B cell (primary cell): ENCODE results near the gene SRRM2. TPM values are rescaled to one million over a fixed set of nuclear protein-coding genes. Genes with fewer than 3 reads are reported as not detected.

Experiments
- ATAC-seq: fragments of 200-7000 bp; cut with Tn5 transposase; one replicate; pipeline ENCODE4 v1.10.0; 2021; ENCODE audit warnings: low read depth, mild to moderate bottlenecking, moderate number of reproducible peaks, moderate library complexity
- CTCF ChIA-PET: fragments of 350-600 bp; sonication (Branson Sonifier 250); formaldehyde crosslinking; loops from one replicate; lab custom pipeline; 2021; ENCODE audit warnings: antibody characterized with exemption, inconsistent platforms; lab: Charles Lee
- POLR2A ChIA-PET: fragments of 350-600 bp; sonication (Branson Sonifier 250); formaldehyde crosslinking; loops from one replicate; lab custom pipeline; 2021; ENCODE audit warnings: antibody characterized with exemption; lab: Charles Lee
- DNase-seq: peaks from one replicate; pipeline ENCODE4 v3.0.0; 2013
- H2AFZ ChIP-seq: 2 replicates; pipeline ENCODE4 v1.6.1; 2012; ENCODE audit warnings: mild to moderate bottlenecking, low read depth, low read length; ENCODE audit not compliant: insufficient read depth, poor library complexity, severe bottlenecking
- H3K27ac ChIP-seq, 2 donors: 1 replicate in 1 of 2; 2 replicates in 1 of 2; pipeline ENCODE4 v1.5.1; 2012 to 2013; ENCODE audit warnings: low read length in 2 of 2, mild to moderate bottlenecking in 2 of 2, moderate library complexity in 1 of 2
- H3K27me3 ChIP-seq, 4 experiments: fragments of 200-600 bp in 1 of 4; sonication (generic) in 1 of 4; replicated peaks in 1 of 4; 1 replicate in 2 of 4; 2 replicates in 2 of 4; pipeline versions ENCODE4 v1.6.1 to v1.7.0; 2013 to 2016; ENCODE audit warnings: low read length in 3 of 4, mild to moderate bottlenecking in 2 of 4, mixed read lengths in 1 of 4, moderate library complexity in 1 of 4; ENCODE audit not compliant: insufficient read depth in 4 of 4, control insufficient read depth in 3 of 4; ENCODE audit errors: control extremely low read depth in 1 of 4
- H3K36me3 ChIP-seq, 2 experiments: replicated peaks in 1 of 2; 1 replicate in 1 of 2; 2 replicates in 1 of 2; pipeline versions ENCODE4 v1.6.1 to v1.7.1; 2013; ENCODE audit warnings: low read length in 1 of 2; ENCODE audit not compliant: insufficient read depth in 2 of 2, control insufficient read depth in 1 of 2; ENCODE audit errors: control extremely low read depth in 1 of 2, extremely low read depth in 1 of 2
- H3K4me1 ChIP-seq, 2 donors: fragments of 200-600 bp in 1 of 2; sonication (generic) in 1 of 2; 1 replicate in 1 of 2; 2 replicates in 1 of 2; pipeline versions ENCODE4 v1.5.1 to v1.6.1; 2013 to 2017; ENCODE audit warnings: low read length in 2 of 2; ENCODE audit not compliant: control insufficient read depth in 2 of 2, insufficient read depth in 2 of 2
- H3K4me2 ChIP-seq: replicated peaks from 2 replicates; pipeline ENCODE3; 2012; ENCODE audit warnings: mild to moderate bottlenecking, low read depth, low read length; ENCODE audit not compliant: poor library complexity, severe bottlenecking
- H3K4me3 ChIP-seq, 5 experiments: fragments of 200-600 bp in 1 of 5; sonication (generic) in 1 of 5; 1 replicate in 3 of 5; 2 replicates in 2 of 5; pipeline versions ENCODE4 v1.5.1 to v1.7.0; 2011 to 2016; ENCODE audit warnings: low read length in 4 of 5, mild to moderate bottlenecking in 4 of 5, low read depth in 2 of 5, control low read depth in 1 of 5, moderate library complexity in 1 of 5; ENCODE audit not compliant: insufficient read depth in 1 of 5; ENCODE audit errors: control extremely low read depth in 1 of 5, extremely low read depth in 1 of 5
- H3K79me2 ChIP-seq: fragments of 200-600 bp; sonication (generic); one replicate; pipeline ENCODE4 v1.6.0; 2016; ENCODE audit warnings: low read length; ENCODE audit not compliant: control insufficient read depth, insufficient read depth
- H3K9ac ChIP-seq: fragments of 200-600 bp; sonication (generic); 2 replicates; pipeline ENCODE4 v1.6.1; 2017; ENCODE audit warnings: mild to moderate bottlenecking, low read length, moderate library complexity
- H3K9me3 ChIP-seq, 3 donors: one replicate each; pipeline versions ENCODE4 v1.6.1 to v1.7.1; 2013; ENCODE audit warnings: low read length in 2 of 3; ENCODE audit not compliant: control insufficient read depth in 2 of 3, insufficient read depth in 1 of 3; ENCODE audit errors: control extremely low read depth in 1 of 3
- H4K20me1 ChIP-seq: 2 replicates; pipeline ENCODE4 v1.6.0; 2012; ENCODE audit warnings: mild to moderate bottlenecking, low read length; ENCODE audit not compliant: insufficient read depth, control insufficient read depth, poor library complexity, severe bottlenecking
- H3K27ac Mint-ChIP-seq: one replicate; pipeline ENCODE4 v1.8.0; 2021; ENCODE audit warnings: mixed read lengths
- H3K27me3 Mint-ChIP-seq: one replicate; pipeline ENCODE4 v1.8.0; 2021; ENCODE audit warnings: mixed read lengths
- H3K4me1 Mint-ChIP-seq: one replicate; pipeline ENCODE4 v1.8.0; 2021; ENCODE audit warnings: mixed read lengths
- H3K4me3 Mint-ChIP-seq: one replicate; pipeline ENCODE4 v1.8.0; 2021; ENCODE audit warnings: mixed read lengths
- H3K9me3 Mint-ChIP-seq: one replicate; pipeline ENCODE4 v1.8.0; 2022; ENCODE audit warnings: mixed read lengths; ENCODE audit not compliant: insufficient read depth
- EZH2 ChIP-seq: IDR thresholded peaks from 2 replicates; pipeline ENCODE4 v1.6.1; 2012; ENCODE audit warnings: borderline replicate concordance, low read depth, mild to moderate bottlenecking, moderate library complexity, low read length; ENCODE audit not compliant: insufficient read depth, poor library complexity, severe bottlenecking
- WGBS: methylation state at CpG from one replicate; pipeline ENCODE4 v1.1.5; 2013; ENCODE audit warnings: missing lambda C conversion rate; ENCODE audit not compliant: insufficient coverage; 5-methylcytosine and 5-hydroxymethylcytosine counted together
- intact Hi-C: fragments of 100-400 bp; cut with micrococcal nuclease; formaldehyde crosslinking; loops from one replicate; pipeline ENCODE4 v1.10.0; 2022
- polyA plus RNA-seq: library from polyadenylated mRNA; depleted of rRNA; stranded (reverse); fragments of >200 nt; gene quantifications from 2 replicates; pipeline ENCODE4 v1.2.3, GENCODE V29; 2012
- total RNA-seq, 2 donors: library from RNA; stranded (reverse); fragments of 120-200 nt in 1 of 2; gene quantifications; 1 replicate in 1 of 2; 2 replicates in 1 of 2; pipeline versions ENCODE4 v1.2.3 to v1.2.4, GENCODE V29; 2013 to 2022
- TF ChIP-seq, protein P1 (sequence below): fragments of 200-600 bp; IDR thresholded peaks from one replicate; pipeline ENCODE4 v1.8.0; 2022; ENCODE audit warnings: antibody characterized with exemption, mild to moderate bottlenecking

Gene SRRM2
- total and polyA plus RNA-seq, 2 donors (not counting 1 experiment from before 2014, with no cell fraction given): 1,485 to 1,879 TPM

DNA sequence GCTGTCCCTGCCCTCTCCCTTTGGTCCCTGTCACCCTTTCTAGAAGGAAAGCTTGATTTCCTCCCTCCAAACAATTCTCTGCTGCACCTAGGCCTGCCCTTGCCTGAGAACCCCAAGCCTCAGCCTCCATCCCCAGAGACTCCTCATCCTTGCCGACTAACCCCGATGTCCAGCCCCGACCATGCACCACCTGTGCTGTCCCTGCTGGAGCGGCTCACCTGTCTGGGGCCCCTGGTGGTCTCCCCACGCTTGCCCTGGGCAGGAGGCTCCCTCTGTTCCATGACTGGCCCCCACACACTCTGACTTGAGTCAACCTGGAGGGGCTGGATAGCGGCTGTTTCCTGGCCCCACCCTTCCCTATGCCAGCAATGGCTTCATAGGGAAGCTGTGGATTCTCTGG, 12.0 kb upstream of the SRRM2 start:
- H3K79me2 ChIP-seq: no peaks in the 10 kb centered on the region
- no peaks in the 10 kb centered on the region for H3K9me3 ChIP-seq
- no peak for DNase-seq
- H3K27me3 Mint-ChIP-seq: no peaks in the 10 kb centered on the region
- H2AFZ ChIP-seq: no peak overlapping the region
- no peaks in the 10 kb centered on the region for H4K20me1 ChIP-seq
- no peaks in the 10 kb centered on the region for H3K36me3 ChIP-seq
- ChIA-PET POLR2A (no interaction called here), CTCF (no interaction called here)
- 95% methylated on average over 6 of the region's 6 CpGs for WGBS
- no peak overlapping the region for H3K27ac ChIP-seq
- H3K9me3 Mint-ChIP-seq: no peaks in the 10 kb centered on the region
- no peaks in the 10 kb centered on the region for H3K4me1 Mint-ChIP-seq
- H3K27ac Mint-ChIP-seq: no peak overlapping the region
- TF ChIP-seq, protein P1, sequence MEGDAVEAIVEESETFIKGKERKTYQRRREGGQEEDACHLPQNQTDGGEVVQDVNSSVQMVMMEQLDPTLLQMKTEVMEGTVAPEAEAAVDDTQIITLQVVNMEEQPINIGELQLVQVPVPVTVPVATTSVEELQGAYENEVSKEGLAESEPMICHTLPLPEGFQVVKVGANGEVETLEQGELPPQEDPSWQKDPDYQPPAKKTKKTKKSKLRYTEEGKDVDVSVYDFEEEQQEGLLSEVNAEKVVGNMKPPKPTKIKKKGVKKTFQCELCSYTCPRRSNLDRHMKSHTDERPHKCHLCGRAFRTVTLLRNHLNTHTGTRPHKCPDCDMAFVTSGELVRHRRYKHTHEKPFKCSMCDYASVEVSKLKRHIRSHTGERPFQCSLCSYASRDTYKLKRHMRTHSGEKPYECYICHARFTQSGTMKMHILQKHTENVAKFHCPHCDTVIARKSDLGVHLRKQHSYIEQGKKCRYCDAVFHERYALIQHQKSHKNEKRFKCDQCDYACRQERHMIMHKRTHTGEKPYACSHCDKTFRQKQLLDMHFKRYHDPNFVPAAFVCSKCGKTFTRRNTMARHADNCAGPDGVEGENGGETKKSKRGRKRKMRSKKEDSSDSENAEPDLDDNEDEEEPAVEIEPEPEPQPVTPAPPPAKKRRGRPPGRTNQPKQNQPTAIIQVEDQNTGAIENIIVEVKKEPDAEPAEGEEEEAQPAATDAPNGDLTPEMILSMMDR: no peak
- peaks cover 0 to 6% (median 0%) of the 10 kb centered on the region in 4 experiments for H3K27me3 ChIP-seq
- no peak overlapping the region for H3K4me2 ChIP-seq
- intact Hi-C loops: no loop called here
- H3K4me1 ChIP-seq: no peaks in the 10 kb centered on the region
- ATAC-seq: no peak
- H3K9ac ChIP-seq: no peak overlapping the region
- no peak overlapping the region for H3K4me3 Mint-ChIP-seq
- no peak overlapping the region for H3K4me3 ChIP-seq

DNA sequence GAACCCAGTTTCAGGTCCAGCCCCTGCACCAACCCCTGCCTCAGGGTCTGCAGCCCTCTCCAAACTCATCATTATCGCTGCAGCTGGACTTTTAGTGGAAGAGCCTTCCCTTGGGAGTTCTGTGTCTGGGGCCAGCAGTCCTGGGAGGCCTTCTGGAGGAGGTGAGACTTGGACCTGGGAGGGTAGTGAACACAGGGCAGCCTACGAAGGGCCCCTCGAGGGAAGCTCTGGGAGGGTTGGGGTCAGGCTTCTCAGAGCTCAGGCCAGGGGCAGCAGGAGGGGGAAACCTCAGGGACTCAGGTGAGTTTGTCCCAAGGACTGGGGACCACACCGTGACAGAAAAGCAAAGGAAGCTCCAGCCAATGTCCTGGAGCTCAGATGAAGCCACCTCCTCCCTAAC, 11.3 kb upstream of the SRRM2 start:
- WGBS: 100% methylated on average over 3 of the region's 4 CpGs

More for the DNA sequence above, 11.3 kb upstream of the SRRM2 start:
- Histone ChIP-seq H3K27me3 (peaks cover 0 to 6% (median 0%) of the 10 kb centered on the region in 4 experiments), H4K20me1 (no peaks in the 10 kb centered on the region), H3K4me2 (no peak overlapping the region), H3K79me2 (no peaks in the 10 kb centered on the region), H3K4me3 (no peak overlapping the region), H3K27ac (no peak overlapping the region), H3K36me3 (no peaks in the 10 kb centered on the region), H3K9me3 (no peaks in the 10 kb centered on the region), H3K4me1 (no peaks in the 10 kb centered on the region), H2AFZ (no peak overlapping the region), H3K9ac (no peak overlapping the region)
- Mint-ChIP-seq H3K27me3 (no peaks in the 10 kb centered on the region), H3K9me3 (no peaks in the 10 kb centered on the region), H3K27ac (no peak overlapping the region), H3K4me3 (no peak overlapping the region), H3K4me1 (no peaks in the 10 kb centered on the region)
- TF ChIP-seq, protein P1: no peak
- TF ChIP-seq EZH2: no peak
- DNase-seq (no peak), ATAC-seq (no peak)
- ChIA-PET CTCF (interaction anchor here (0.6 to 0.7 kb wide), 2 partner anchors 186 to 439 kb away, joined by 3 read pairs; no protein-coding TSS in a partner anchor), POLR2A (no interaction called here)
- intact Hi-C loops: no loop called here
